ENCODE results near the gene KCNQ2.

DNA sequence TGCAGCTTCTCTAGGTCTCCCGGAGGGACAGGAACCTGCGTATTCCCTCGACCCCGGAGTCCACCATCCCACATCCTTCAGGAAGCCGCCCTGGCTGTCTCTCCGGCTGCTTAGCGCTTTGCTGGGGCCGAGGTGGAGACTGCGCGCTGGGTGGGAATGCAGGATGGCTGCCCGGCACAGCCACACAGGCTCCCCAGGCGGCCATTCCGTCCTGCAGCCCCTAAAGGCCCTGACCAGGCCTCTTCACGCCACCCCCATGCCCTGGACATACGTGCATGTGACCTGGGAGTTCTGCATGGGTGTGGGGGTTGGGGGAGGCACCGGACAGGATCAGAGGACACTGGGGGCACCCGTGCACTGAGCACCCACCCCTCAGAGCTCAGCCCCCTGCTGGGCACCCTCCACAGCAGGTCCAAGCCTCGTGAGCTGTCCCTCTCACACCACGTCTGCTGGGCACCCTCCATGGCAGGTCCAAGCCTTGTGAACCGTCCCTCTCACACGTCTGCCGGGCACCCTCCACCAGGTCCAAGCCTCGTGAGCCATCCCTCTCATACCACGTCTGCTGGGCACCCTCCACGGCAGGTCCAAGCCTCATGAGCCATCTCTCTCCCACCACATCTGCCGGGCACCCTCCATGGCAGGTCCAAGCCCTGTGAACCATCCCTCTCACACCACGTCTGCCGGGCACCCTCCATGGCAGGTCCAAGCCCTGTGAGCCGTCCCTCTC lies 70.9 kb downstream of the KCNQ2 start:
- TF ChIP-seq EZH2phosphoT487 (IDR thresholded peaks at IDR 0.05; ENCODE audit: borderline replicate concordance, low read length): no peak
- TF ChIP-seq, protein P1, sequence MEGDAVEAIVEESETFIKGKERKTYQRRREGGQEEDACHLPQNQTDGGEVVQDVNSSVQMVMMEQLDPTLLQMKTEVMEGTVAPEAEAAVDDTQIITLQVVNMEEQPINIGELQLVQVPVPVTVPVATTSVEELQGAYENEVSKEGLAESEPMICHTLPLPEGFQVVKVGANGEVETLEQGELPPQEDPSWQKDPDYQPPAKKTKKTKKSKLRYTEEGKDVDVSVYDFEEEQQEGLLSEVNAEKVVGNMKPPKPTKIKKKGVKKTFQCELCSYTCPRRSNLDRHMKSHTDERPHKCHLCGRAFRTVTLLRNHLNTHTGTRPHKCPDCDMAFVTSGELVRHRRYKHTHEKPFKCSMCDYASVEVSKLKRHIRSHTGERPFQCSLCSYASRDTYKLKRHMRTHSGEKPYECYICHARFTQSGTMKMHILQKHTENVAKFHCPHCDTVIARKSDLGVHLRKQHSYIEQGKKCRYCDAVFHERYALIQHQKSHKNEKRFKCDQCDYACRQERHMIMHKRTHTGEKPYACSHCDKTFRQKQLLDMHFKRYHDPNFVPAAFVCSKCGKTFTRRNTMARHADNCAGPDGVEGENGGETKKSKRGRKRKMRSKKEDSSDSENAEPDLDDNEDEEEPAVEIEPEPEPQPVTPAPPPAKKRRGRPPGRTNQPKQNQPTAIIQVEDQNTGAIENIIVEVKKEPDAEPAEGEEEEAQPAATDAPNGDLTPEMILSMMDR (IDR thresholded peaks at IDR 0.05; ENCODE audit: low read depth, low read length, poor library complexity, severe bottlenecking): no peak
